ENCODE measurements around the gene FARP1. TPM values are rescaled to one million over a fixed set of nuclear protein-coding genes. Genes with fewer than 3 reads are reported as not detected.

The FARP1 gene
- total and polyA plus RNA-seq, 10 of the 15 experiments (the other 5 are each of a cell fraction or from before 2014, with no cell fraction given), result 0.17 to 6.9 (median 0.68) TPM

- Histone ChIP-seq H3K27me3 (replicated peaks in 1 of 2; ENCODE audit: control insufficient read depth in 2 of 2, insufficient read depth in 2 of 2, low read length in 1 of 2) (no peaks in the 10 kb centered on the region), H2AFZ (ENCODE audit: control insufficient read depth, low read depth, low read length) (no peak overlapping the region), H3K4me2 (ENCODE audit: control insufficient read depth, insufficient read depth) (no peak overlapping the region), H3K4me3 (no peak overlapping the region), H4K20me1 (ENCODE audit: control insufficient read depth, insufficient read depth) (no peaks in the 10 kb centered on the region), H3K27ac (ENCODE audit: control insufficient read depth, insufficient read depth) (no peak overlapping the region), H3K79me2 (ENCODE audit: control insufficient read depth, insufficient read depth, low read length) (no peaks in the 10 kb centered on the region), H3K4me1 (ENCODE audit: control insufficient read depth, insufficient read depth, low read length) (no peaks in the 10 kb centered on the region), H3K36me3 (ENCODE audit: control insufficient read depth in 2 of 2, insufficient read depth in 2 of 2, low read length in 1 of 2) (no peaks in the 10 kb centered on the region), H3K9me3 (replicated peaks; ENCODE audit: control insufficient read depth, insufficient read depth, low read length) (no peaks in the 10 kb centered on the region; the same call in 2 of the 3 replicates), H3K9ac (ENCODE audit: control insufficient read depth, insufficient read depth, low read length) (no peak overlapping the region)
- no TSS peak for BruUV-seq (replicated peaks)
- in situ Hi-C loops (cut with MboI), result no loop called here
- TF ChIP-seq SIN3A (IDR thresholded peaks at IDR 0.05; ENCODE audit: low read depth, low read length) (no peak), CREB1 (IDR thresholded peaks at IDR 0.05; ENCODE audit: low read depth) (no peak), TAF1 (IDR thresholded peaks at IDR 0.05; ENCODE audit: borderline replicate concordance, low read depth, low read length) (no peak), SPI1 (IDR thresholded peaks at IDR 0.05; ENCODE audit: borderline replicate concordance, insufficient read depth, low read depth, low read length) (no peak), HDAC6 (IDR thresholded peaks at IDR 0.05; ENCODE audit: unreplicated experiment) (no peak), IRF4 (IDR thresholded peaks at IDR 0.05; ENCODE audit: low read depth, low read length) (no peak), PKNOX1 (IDR thresholded peaks at IDR 0.05) (no peak), EZH2 (IDR thresholded peaks at IDR 0.05; ENCODE audit: borderline replicate concordance, control insufficient read depth, low read depth, low read length) (no peak), IKZF2 (IDR thresholded peaks at IDR 0.05) (no peak), NFIC (IDR thresholded peaks at IDR 0.05; ENCODE audit: low read depth, low read length) (no peak), EP300 (IDR thresholded peaks at IDR 0.05; ENCODE audit: borderline replicate concordance in 1 of 2, control insufficient read depth in 1 of 2, low read depth in 2 of 2, low read length in 2 of 2) (no peak), E2F8 (IDR thresholded peaks at IDR 0.05; ENCODE audit: low read depth, partially characterized antibody) (no peak), DPF2 (IDR thresholded peaks at IDR 0.05) (no peak), KDM1A (IDR thresholded peaks at IDR 0.05; ENCODE audit: borderline replicate concordance) (no peak), IRF3 (IDR thresholded peaks at IDR 0.05) (no peak), ZBTB11 (CRISPR knock-in tag; IDR thresholded peaks at IDR 0.05) (no peak)
- ChIA-PET RAD21 (ENCODE audit: unreplicated experiment) (no interaction called here), SMC1A (ENCODE audit: uncharacterized antibody, unreplicated experiment) (no interaction called here), POLR2A (no interaction called here), CTCF (no interaction called here)
- intact Hi-C loops (cut with micrococcal nuclease; ENCODE audit: unreplicated experiment), result no loop called here
- DNase-seq (ENCODE audit: low read depth, low spot score), result no peak
- no peak for FAIRE-seq
- 33% methylated on average over 8 of the region's 8 CpGs for WGBS (ENCODE audit: insufficient coverage, insufficient replicate concordance, low lambda C conversion rate, missing lambda C conversion rate)
- ATAC-seq, result no peak
Measured at GRCh38 chr13:98213354-98213753, 70.5 kb downstream of the FARP1 start.
